Measurements from ENCODE around the gene RASGRP3. TPM values are rescaled to one million over a fixed set of nuclear protein-coding genes. Genes with fewer than 3 reads are reported as not detected.

The RASGRP3 gene
- total RNA-seq, 2 donors from 2014 or later: 0.73 to 21.0 TPM

DNA sequence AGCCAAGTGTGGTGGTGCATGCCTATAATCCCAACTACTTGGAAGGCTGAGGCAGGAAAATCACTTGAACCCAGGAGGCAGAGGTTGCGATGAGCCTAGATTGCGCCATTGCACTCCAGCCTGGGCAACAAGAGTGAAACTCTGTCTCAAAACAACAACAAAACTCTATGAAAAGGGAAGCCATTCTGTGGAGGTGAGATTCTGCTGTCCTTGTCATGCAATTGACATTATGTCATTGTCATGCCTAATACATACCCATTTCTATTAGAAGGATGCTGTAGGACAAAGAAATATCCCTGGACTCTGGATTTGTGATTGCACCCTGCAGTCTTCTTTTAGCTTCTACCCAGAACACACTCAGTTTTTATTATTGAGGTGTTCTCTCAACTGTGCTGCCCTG lies 8.6 kb downstream of the RASGRP3 start:
- 98% methylated on average over 2 of the region's 2 CpGs for WGBS
- Histone ChIP-seq H3K27me3 (replicated peaks; ENCODE audit: insufficient read depth) (no peaks in the 10 kb centered on the region), H3K9me3 (no peaks in the 10 kb centered on the region), H3K36me3 (no peaks in the 10 kb centered on the region), H3K4me3 (no peak overlapping the region), H3K4me1 (replicated peaks) (no peaks in the 10 kb centered on the region), H3K27ac (no peak overlapping the region)
- intact Hi-C loops (cut with DNase I): no loop called here
- no peak for DNase-seq (ENCODE audit: low spot score)
- TF ChIP-seq CTCF (IDR thresholded peaks at IDR 0.05): no peak
- TF ChIP-seq POLR2A (IDR thresholded peaks at IDR 0.05): no peak
- no peak for TF ChIP-seq POLR2AphosphoS5 (IDR thresholded peaks at IDR 0.05)

DNA sequence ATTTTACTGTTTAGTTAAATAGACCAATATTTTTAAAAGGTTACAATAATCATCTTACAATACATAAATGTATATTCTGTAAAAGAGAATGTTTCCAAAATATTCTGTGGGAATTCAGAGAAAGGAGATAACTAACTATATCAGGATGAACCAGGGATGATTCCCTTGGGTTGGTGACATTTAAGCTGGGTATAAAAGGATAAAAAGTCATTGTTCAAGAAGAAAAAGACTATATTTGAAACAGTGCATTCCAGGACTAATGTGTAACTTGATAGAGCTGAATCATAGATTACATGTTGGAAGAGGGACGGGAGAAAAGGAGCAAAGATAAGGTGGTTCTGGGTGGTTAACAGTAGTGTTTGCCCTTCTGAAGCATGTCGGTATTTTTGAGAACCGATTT lies 10.1 kb downstream of the RASGRP3 start:
- no peak for DNase-seq (ENCODE audit: low spot score)
- H3K4me1 ChIP-seq (replicated peaks): no peaks in the 10 kb centered on the region
- TF ChIP-seq POLR2A (IDR thresholded peaks at IDR 0.05) (no peak), CTCF (IDR thresholded peaks at IDR 0.05) (no peak), POLR2AphosphoS5 (IDR thresholded peaks at IDR 0.05) (no peak)
- H3K36me3 ChIP-seq: no peaks in the 10 kb centered on the region
- no peak overlapping the region for H3K27ac ChIP-seq
- no peaks in the 10 kb centered on the region for H3K9me3 ChIP-seq
- WGBS: 97% methylated on average over 3 of the region's 3 CpGs
- H3K27me3 ChIP-seq (replicated peaks; ENCODE audit: insufficient read depth): no peaks in the 10 kb centered on the region
- H3K4me3 ChIP-seq: no peak overlapping the region
- intact Hi-C loops (cut with DNase I): no loop called here

- no peak overlapping the region for H3K27ac ChIP-seq
- no peak for TF ChIP-seq POLR2A (IDR thresholded peaks at IDR 0.05)
- no peak for TF ChIP-seq CTCF (IDR thresholded peaks at IDR 0.05)
- TF ChIP-seq POLR2AphosphoS5 (IDR thresholded peaks at IDR 0.05): no peak
- no peaks in the 10 kb centered on the region for H3K36me3 ChIP-seq
- H3K4me3 ChIP-seq: no peak overlapping the region
- H3K9me3 ChIP-seq: no peaks in the 10 kb centered on the region
- H3K27me3 ChIP-seq (replicated peaks; ENCODE audit: insufficient read depth): no peaks in the 10 kb centered on the region
- no peaks in the 10 kb centered on the region for H3K4me1 ChIP-seq (replicated peaks)
- WGBS: 78% methylated on average over 2 of the region's 2 CpGs
- intact Hi-C loops (cut with DNase I): no loop called here
- no peak for DNase-seq (ENCODE audit: low spot score)
Measured at GRCh38 chr2:33488178-33488690, 11.8 kb downstream of the RASGRP3 start.

DNA sequence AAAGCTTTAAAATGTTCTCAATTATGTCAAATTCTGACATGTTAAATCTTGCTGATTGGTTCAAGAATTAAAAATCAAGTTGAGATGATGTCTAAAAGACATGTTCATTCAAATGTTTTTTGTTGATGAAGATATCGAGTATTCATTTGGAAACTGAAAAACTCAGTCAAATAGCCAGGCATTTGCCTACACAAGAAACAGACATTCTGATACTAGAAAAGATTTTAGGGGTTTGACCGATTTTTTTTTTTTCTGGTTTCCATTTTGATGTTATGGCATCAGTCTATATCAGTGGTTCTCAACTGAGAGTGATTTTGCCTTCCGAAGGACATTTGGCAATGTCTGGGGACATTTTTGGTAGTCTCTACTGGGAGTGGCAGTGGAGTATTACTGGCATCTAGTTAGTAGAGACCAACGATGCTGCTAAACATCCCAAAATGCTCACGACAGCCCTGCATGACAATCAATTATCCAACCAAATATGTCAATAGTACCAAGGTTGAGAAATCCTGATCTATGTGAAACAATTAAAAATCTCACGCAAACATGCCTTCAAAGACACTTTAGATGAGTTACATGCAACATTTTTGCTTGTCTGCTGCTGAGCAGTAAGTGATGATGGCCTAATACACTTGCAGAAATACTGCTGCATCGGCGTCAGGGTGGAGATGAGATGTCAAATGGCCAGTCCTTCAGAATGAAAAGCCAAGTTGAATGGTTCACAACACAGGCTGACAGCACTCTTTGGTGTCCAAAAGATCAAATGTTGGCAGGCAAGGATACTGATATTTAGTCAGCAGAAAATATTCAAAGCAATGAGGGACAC lies 12.5 kb downstream of the RASGRP3 start:
- DNase-seq (ENCODE audit: low spot score): no peak
- Histone ChIP-seq H3K4me3 (no peak overlapping the region), H3K27me3 (replicated peaks; ENCODE audit: insufficient read depth) (no peaks in the 10 kb centered on the region), H3K27ac (no peak overlapping the region), H3K9me3 (no peaks in the 10 kb centered on the region), H3K36me3 (no peaks in the 10 kb centered on the region), H3K4me1 (replicated peaks) (no peaks in the 10 kb centered on the region)
- 94% methylated on average over 8 of the region's 8 CpGs for WGBS
- intact Hi-C loops (cut with DNase I): no loop called here
- TF ChIP-seq POLR2A (IDR thresholded peaks at IDR 0.05): no peak
- no peak for TF ChIP-seq CTCF (IDR thresholded peaks at IDR 0.05)
